NCI-H128 (cell line): ENCODE measurements around the gene OR8G5.

Experiments
- DNase-seq: peaks from one replicate; lab custom pipeline; 2025; ENCODE audit not compliant: unreplicated experiment; lab: John Stamatoyannopoulos, UW

Gene OR8G5

GRCh38 chr11:124285610-124286344 is 29.6 kb downstream of the OR8G5 start:
- DNase-seq = no peak

DNA sequence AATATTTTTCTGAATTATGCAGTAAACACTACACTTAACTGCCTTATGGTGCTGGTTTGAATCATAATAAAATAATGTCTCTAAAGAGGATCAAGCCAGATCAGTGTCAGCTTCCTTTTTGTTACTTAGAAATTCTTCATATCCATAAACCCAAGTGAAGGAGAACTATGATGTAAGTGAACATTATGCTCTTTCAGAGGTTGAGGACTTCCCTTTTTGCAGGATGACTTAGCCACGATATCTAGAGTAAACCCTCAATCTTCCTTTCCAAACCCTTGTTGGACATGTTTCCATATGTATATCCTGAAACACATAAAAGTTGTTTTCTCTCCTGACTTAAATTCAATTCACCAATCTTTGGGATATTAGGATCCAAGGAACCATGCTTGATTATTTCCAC is 38.5 kb downstream of the OR8G5 start:
- DNase-seq = no peak

GRCh38 chr11:124296016-124296415 is 39.8 kb downstream of the OR8G5 start:
- no peak for DNase-seq

DNA sequence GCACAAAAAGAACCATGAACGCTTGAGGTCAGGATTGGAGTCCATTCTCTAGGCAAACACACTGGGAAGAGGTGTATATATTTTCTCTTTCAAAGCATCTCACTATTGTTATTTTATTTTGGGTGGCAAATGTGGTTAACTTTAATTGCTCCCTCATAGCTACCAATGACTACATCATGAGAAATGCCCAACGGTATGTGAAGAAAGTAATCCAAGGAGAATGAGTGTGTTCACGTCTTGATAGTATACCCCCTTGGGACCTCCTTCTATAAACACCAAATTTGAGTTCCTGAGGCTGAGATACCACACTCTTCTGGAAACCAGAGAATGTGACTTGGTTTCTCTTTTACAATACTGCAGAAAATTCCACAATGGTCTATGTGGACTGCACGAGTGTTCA is 41.7 kb downstream of the OR8G5 start:
- no peak for DNase-seq

DNA sequence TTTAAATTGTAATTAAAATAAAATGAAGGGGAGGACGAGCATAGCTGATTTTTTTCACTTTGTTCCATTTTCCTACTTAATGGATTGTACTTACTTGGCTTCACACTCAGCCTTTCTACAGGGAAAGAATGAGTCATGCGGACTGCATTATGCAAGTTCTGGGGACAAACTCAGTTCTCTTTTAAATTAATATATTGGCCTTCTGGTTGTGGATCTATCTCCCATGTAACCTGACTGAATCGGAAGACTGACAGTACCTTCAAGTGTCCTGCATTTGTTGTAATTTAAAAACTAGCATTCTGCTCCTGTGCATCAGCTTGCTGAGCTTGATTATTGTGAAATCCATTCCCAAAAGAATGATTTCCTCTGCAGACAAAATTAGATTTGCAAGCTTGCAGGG is 45.4 kb downstream of the OR8G5 start:
- DNase-seq = no peak

- no peak for DNase-seq
Measured at GRCh38 chr11:124302347-124303125, 46.4 kb downstream of the OR8G5 start.

- no peak for DNase-seq
Measured at GRCh38 chr11:124307093-124307492, 50.9 kb downstream of the OR8G5 start.

DNA sequence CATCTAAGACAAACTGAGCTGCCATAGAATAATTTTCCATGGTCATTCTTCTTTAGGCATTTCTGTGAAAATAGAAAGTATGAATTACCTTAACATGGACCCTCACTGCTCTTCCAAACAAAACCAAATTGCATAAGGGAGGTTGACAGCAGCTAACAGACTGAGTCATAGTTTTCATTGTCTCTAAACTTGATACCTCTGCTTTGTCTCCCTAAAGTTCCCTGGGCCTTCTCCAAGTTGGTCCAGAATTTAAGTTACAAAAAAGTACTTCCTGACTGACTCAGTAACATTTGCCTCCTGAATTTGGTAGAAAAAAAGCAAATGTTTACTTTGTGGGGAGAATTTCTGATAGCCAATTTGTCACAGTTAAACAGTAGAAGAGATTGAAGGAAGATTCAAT is 54.5 kb downstream of the OR8G5 start:
- no peak for DNase-seq

DNA sequence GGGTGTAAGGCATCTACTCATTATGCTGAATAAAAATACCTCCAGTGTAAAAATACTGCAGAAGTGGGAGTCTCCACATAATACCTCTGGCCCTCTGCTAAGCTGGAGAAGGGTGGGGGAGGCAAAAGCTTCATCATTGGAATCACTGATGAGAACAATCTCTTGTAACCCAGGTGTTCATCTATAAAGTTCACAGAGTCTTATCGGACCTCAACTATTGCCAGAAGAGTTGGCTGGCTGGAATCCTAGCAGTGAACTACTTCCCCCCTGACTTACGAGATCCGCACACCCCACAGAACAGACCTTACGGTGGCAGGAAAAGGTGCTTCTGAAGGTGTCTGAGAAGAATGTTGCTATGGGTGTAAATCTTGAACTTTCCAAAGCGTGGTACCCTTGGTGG is 55.1 kb downstream of the OR8G5 start:
- DNase-seq = no peak

- no peak for DNase-seq
Measured at GRCh38 chr11:124311670-124312069, 55.5 kb downstream of the OR8G5 start.

GRCh38 chr11:124313131-124313530 is 57.0 kb downstream of the OR8G5 start:
- no peak for DNase-seq

- no peak for DNase-seq
Measured at GRCh38 chr11:124313849-124314248, 57.7 kb downstream of the OR8G5 start, which contains the start of gene OR8D1. Gene OR8D1, minus strand, starts transcription at chr11:124313949. Its CDS starts 3,183 bp downstream, at chr11:124310766.

DNA sequence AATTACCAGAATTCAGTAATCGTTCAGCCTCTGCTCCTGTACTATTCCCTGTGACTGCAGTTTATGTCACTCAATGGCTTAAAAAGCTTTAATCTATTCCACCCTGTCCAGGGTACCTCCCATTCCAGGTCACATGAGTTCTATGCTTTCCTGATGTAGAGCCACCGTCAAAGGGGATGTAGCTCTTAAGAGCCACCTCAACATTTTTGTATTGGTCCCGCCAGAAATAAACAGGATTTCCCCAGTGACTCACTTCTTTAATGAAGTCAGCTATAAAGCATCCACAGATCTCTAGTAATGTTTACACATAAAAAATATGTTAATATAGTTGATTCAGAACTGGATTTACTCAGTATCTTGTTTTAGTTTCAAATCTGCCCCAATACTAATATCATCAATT is 58.9 kb downstream of the OR8G5 start:
- DNase-seq = no peak
